Measurements from ENCODE around the gene GOLGA6L9.
A peak's percentile ranks its signal among the peaks of the same experiment; 100 is the strongest.
"Not testable (repeated sequence)": the region's sequence is repeated elsewhere in the genome, so short reads cannot be mapped to it uniquely, and the experiment has no call there.

The GOLGA6L9 gene

GRCh38 chr15:82420966-82421365 is 8.7 kb upstream of the GOLGA6L9 start:
- H3K27me3 ChIP-seq (ENCODE audit: insufficient read depth, low read length, poor library complexity, severe bottlenecking); H3K9me2 ChIP-seq (replicated peaks; ENCODE audit: low read depth, low read length); H3F3A ChIP-seq (ENCODE audit: low read depth); H3K4me3 ChIP-seq (ENCODE audit: low read length, poor library complexity, severe bottlenecking); H3K79me2 ChIP-seq (ENCODE audit: insufficient read depth, low read length); H3K4me1 ChIP-seq (ENCODE audit: insufficient read depth, low read length, poor library complexity, severe bottlenecking); H3K9ac ChIP-seq (ENCODE audit: low read depth, low read length, poor library complexity, severe bottlenecking); H3K36me3 ChIP-seq (ENCODE audit: insufficient read depth, low read length); H4K20me1 ChIP-seq (ENCODE audit: insufficient read depth, low read length, poor library complexity, severe bottlenecking); H2AFZ ChIP-seq (ENCODE audit: low read length); H3K4me2 ChIP-seq (ENCODE audit: low read depth, low read length, poor library complexity, severe bottlenecking); H3K9me3 ChIP-seq (ENCODE audit: insufficient read depth, low read depth, low read length): not testable (repeated sequence)

DNA sequence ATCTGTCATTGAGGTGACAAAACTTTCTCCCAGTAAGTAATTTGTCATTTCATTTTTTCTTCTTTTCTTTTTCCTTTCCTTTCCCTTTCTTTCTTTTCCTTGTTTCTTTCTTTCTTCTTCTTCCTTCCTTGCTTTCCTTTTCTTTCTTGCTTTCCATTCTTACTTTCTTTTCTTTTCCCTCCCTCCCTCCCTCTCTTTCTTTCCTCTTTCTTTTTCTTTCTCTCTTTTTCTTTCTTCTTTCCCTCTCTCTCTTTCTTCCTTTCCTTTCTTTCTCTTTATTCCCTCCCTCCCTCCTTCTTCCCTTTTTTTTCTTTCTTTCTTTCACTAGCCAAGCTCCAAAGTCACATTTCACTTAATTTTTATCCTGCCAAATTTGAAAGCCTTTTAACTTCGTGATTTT is 2.5 kb upstream of the GOLGA6L9 start:
- not testable (repeated sequence) for H4K20me1 ChIP-seq (ENCODE audit: insufficient read depth, low read length, poor library complexity, severe bottlenecking); H3K79me2 ChIP-seq (ENCODE audit: insufficient read depth, low read length); H3K27me3 ChIP-seq (ENCODE audit: insufficient read depth, low read length, poor library complexity, severe bottlenecking)

DNA sequence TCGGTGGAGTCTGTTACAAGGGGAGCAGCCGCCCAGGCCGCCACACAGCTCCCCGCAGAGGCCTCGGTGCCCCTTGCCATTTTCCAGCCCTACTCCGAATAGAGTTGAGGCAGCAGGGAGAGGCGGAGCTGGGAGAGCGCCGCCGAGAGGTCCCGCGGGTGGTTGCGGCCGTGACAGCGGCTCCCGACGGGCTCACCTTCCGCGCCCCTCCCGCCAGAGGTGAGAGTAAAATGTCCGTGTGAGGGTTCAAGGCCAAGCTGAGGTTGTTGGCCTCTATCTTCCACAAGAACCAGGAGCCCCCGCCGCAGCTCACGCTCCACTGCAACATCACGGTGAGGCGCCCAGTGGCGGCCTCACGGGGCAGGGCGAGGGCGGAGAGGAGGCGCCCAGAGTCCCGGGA is 15.8 kb downstream of the GOLGA6L9 start:
- H3K27me3 ChIP-seq (ENCODE audit: insufficient read depth, low read length, poor library complexity, severe bottlenecking); H3K9me2 ChIP-seq (replicated peaks; ENCODE audit: low read depth, low read length); H3K36me3 ChIP-seq (ENCODE audit: insufficient read depth, low read length); H3F3A ChIP-seq (ENCODE audit: low read depth); H4K20me1 ChIP-seq (ENCODE audit: insufficient read depth, low read length, poor library complexity, severe bottlenecking); H3K4me2 ChIP-seq (ENCODE audit: low read depth, low read length, poor library complexity, severe bottlenecking); H2AFZ ChIP-seq (ENCODE audit: low read length); H3K79me2 ChIP-seq (ENCODE audit: insufficient read depth, low read length); H3K9me3 ChIP-seq (ENCODE audit: insufficient read depth, low read depth, low read length); H3K9ac ChIP-seq (ENCODE audit: low read depth, low read length, poor library complexity, severe bottlenecking); H3K4me1 ChIP-seq (ENCODE audit: insufficient read depth, low read length, poor library complexity, severe bottlenecking): not testable (repeated sequence)
- H3K4me3 ChIP-seq (ENCODE audit: low read length, poor library complexity, severe bottlenecking) = peak overlapping the region; percentile 49

More for the DNA sequence above, 2.5 kb upstream of the GOLGA6L9 start:
- not testable (repeated sequence) for H3K4me3 ChIP-seq (ENCODE audit: low read length, poor library complexity, severe bottlenecking); H3F3A ChIP-seq (ENCODE audit: low read depth); H3K4me1 ChIP-seq (ENCODE audit: insufficient read depth, low read length, poor library complexity, severe bottlenecking); H3K4me2 ChIP-seq (ENCODE audit: low read depth, low read length, poor library complexity, severe bottlenecking); H3K36me3 ChIP-seq (ENCODE audit: insufficient read depth, low read length); H3K9ac ChIP-seq (ENCODE audit: low read depth, low read length, poor library complexity, severe bottlenecking); H2AFZ ChIP-seq (ENCODE audit: low read length); H3K9me2 ChIP-seq (replicated peaks; ENCODE audit: low read depth, low read length); H3K9me3 ChIP-seq (ENCODE audit: insufficient read depth, low read depth, low read length)

DNA sequence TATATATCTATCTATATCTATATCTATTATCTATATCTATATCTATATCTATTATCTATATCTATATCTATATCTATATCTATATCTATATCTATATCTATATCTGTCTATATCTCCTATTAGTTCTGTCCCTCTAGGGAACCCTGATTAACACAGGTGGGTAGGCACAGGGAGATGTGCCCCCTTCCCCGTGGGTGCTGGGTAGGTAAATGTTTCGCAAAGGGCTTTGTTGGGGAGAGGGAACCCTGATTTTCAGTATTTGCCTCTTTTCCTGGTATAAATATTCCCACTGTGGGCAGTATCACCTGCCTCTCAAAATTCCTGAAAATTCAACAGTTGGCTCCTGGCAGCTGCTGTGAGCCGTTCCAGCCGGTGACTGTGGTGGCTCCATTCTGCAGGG is 27.7 kb downstream of the GOLGA6L9 start:
- not testable (repeated sequence) for H3K36me3 ChIP-seq (ENCODE audit: insufficient read depth, low read length); H4K20me1 ChIP-seq (ENCODE audit: insufficient read depth, low read length, poor library complexity, severe bottlenecking); H3F3A ChIP-seq (ENCODE audit: low read depth); H3K79me2 ChIP-seq (ENCODE audit: insufficient read depth, low read length); H3K27me3 ChIP-seq (ENCODE audit: insufficient read depth, low read length, poor library complexity, severe bottlenecking); H3K9me2 ChIP-seq (replicated peaks; ENCODE audit: low read depth, low read length); H3K4me1 ChIP-seq (ENCODE audit: insufficient read depth, low read length, poor library complexity, severe bottlenecking); H3K4me3 ChIP-seq (ENCODE audit: low read length, poor library complexity, severe bottlenecking); H3K9me3 ChIP-seq (ENCODE audit: insufficient read depth, low read depth, low read length); H2AFZ ChIP-seq (ENCODE audit: low read length); H3K9ac ChIP-seq (ENCODE audit: low read depth, low read length, poor library complexity, severe bottlenecking); H3K4me2 ChIP-seq (ENCODE audit: low read depth, low read length, poor library complexity, severe bottlenecking)

GRCh38 chr15:82465629-82466028 is 36.0 kb downstream of the GOLGA6L9 start:
- H3K4me1 ChIP-seq (ENCODE audit: insufficient read depth, low read length, poor library complexity, severe bottlenecking); H3K79me2 ChIP-seq (ENCODE audit: insufficient read depth, low read length); H3K4me2 ChIP-seq (ENCODE audit: low read depth, low read length, poor library complexity, severe bottlenecking); H3K9ac ChIP-seq (ENCODE audit: low read depth, low read length, poor library complexity, severe bottlenecking); H3K9me2 ChIP-seq (replicated peaks; ENCODE audit: low read depth, low read length); H4K20me1 ChIP-seq (ENCODE audit: insufficient read depth, low read length, poor library complexity, severe bottlenecking); H3K4me3 ChIP-seq (ENCODE audit: low read length, poor library complexity, severe bottlenecking); H2AFZ ChIP-seq (ENCODE audit: low read length); H3F3A ChIP-seq (ENCODE audit: low read depth); H3K36me3 ChIP-seq (ENCODE audit: insufficient read depth, low read length); H3K27me3 ChIP-seq (ENCODE audit: insufficient read depth, low read length, poor library complexity, severe bottlenecking); H3K9me3 ChIP-seq (ENCODE audit: insufficient read depth, low read depth, low read length): not testable (repeated sequence)

DNA sequence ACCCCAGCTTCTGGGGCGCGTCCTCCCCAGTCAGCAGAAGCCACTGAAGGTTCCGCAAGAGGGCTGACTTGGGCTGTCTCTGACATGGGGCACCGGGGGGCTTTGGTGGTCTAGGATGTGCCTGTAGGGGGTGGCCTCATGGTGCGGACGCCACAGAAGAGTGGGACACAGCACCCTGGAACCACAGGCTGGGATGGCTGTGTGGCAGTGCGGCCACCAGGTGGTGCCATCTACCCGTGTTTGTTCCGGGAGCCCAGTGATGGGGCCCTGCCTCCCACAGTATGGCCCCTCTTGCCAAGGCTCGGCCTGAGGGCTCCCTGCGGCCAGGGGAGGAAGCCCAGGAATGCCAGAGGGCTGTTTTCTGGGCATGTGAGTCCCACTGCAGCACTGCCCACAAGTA is 38.6 kb downstream of the GOLGA6L9 start:
- not testable (repeated sequence) for H3K4me1 ChIP-seq (ENCODE audit: insufficient read depth, low read length, poor library complexity, severe bottlenecking); H3K79me2 ChIP-seq (ENCODE audit: insufficient read depth, low read length); H3K9me2 ChIP-seq (replicated peaks; ENCODE audit: low read depth, low read length); H3F3A ChIP-seq (ENCODE audit: low read depth); H3K9ac ChIP-seq (ENCODE audit: low read depth, low read length, poor library complexity, severe bottlenecking); H3K4me2 ChIP-seq (ENCODE audit: low read depth, low read length, poor library complexity, severe bottlenecking); H3K9me3 ChIP-seq (ENCODE audit: insufficient read depth, low read depth, low read length); H2AFZ ChIP-seq (ENCODE audit: low read length); H4K20me1 ChIP-seq (ENCODE audit: insufficient read depth, low read length, poor library complexity, severe bottlenecking); H3K36me3 ChIP-seq (ENCODE audit: insufficient read depth, low read length); H3K27me3 ChIP-seq (ENCODE audit: insufficient read depth, low read length, poor library complexity, severe bottlenecking); H3K4me3 ChIP-seq (ENCODE audit: low read length, poor library complexity, severe bottlenecking)

- H3K27me3 ChIP-seq (ENCODE audit: insufficient read depth, low read length, poor library complexity, severe bottlenecking); H2AFZ ChIP-seq (ENCODE audit: low read length); H3K4me1 ChIP-seq (ENCODE audit: insufficient read depth, low read length, poor library complexity, severe bottlenecking); H3K36me3 ChIP-seq (ENCODE audit: insufficient read depth, low read length); H3K9ac ChIP-seq (ENCODE audit: low read depth, low read length, poor library complexity, severe bottlenecking); H3K4me3 ChIP-seq (ENCODE audit: low read length, poor library complexity, severe bottlenecking); H3K9me2 ChIP-seq (replicated peaks; ENCODE audit: low read depth, low read length); H3K9me3 ChIP-seq (ENCODE audit: insufficient read depth, low read depth, low read length); H3F3A ChIP-seq (ENCODE audit: low read depth); H3K79me2 ChIP-seq (ENCODE audit: insufficient read depth, low read length); H3K4me2 ChIP-seq (ENCODE audit: low read depth, low read length, poor library complexity, severe bottlenecking); H4K20me1 ChIP-seq (ENCODE audit: insufficient read depth, low read length, poor library complexity, severe bottlenecking): not testable (repeated sequence)
Observed at GRCh38 chr15:82469381-82469780, 39.8 kb downstream of the GOLGA6L9 start.
